ENCODE measurements around the gene RPS10.

The RPS10 gene

DNA sequence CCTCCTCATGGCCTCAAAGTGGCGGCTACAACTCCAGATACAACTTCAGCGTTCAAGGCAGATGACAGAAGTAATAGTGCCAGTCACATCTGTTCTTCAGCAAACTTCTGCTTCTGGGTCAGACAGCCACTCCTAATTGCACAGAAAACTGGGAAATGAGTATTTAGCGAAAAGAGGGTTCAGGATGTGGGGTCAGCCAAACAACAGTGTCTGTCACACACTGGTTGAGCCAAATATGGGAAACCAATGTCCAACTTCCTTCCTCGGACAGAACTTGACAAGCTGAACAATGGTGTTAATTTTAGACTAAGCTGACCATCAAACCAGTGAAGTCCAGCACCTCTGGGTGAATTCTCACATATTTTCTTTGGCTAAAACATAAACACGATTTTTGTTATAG lies 55.5 kb downstream of the RPS10 start:
- DNase-seq (ENCODE audit: low read depth in 2 of 2), result no peak

DNA sequence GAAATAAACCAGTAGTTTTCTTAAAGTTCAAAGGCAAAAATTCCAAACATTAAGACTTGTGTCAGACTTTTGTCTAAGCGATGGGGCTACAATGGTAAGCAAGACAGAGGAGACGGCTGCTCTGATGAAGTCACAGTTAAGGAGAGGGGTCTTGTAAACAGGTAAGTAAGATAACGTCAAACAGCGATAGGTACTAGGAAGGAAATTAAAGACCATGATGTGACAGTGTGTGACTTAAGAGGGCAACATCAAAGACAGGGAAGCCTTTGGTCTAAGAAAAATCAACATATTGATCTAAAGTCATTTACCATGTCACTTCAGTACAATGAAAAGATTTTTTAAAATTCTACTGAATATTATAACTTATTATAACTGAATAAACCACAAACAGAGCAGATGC lies 56.5 kb downstream of the RPS10 start:
- no peak for DNase-seq (ENCODE audit: low read depth in 2 of 2)
